ENCODE data around the gene GABRA6.

- TF ChIP-seq CTCF (conservative IDR thresholded peaks at IDR 0.05) (no peak), EZH2 (IDR thresholded peaks at IDR 0.05; ENCODE audit: low read depth) (no peak)
Observed at GRCh38 chr5:161697001-161697400, 11.5 kb downstream of the GABRA6 start.

Measured in PC-9 (cell line).